Measurements from ENCODE around the gene ZNF684. TPM values are rescaled to one million over a fixed set of nuclear protein-coding genes. Genes with fewer than 3 reads are reported as not detected.
A peak's percentile ranks its signal among the peaks of the same experiment; 100 is the strongest.

The ZNF684 gene
- total and polyA plus RNA-seq, 9 of the 15 experiments (the other 6 are each of a cell fraction or from before 2014, with no cell fraction given): 4.8 to 8.8 (median 5.5) TPM

GRCh38 chr1:40508375-40509341 lies 22.8 kb upstream of the ZNF684 start, which contains the start of gene EXO5:
Gene EXO5, plus strand, starts transcription at chr1:40508767. Its CDS starts 5,778 bp downstream, at chr1:40514545.
- no peaks in the 10 kb centered on the region for H3K9me1 ChIP-seq (ENCODE audit: control insufficient read depth, insufficient read depth, low read length)
- DNase-seq (ENCODE audit: extremely low read depth in 1 of 4, low spot score in 3 of 4) (peak; percentile 46 to 68 (median 50)), FAIRE-seq (no peak), ATAC-seq (peak; percentile 99)
- peaks cover 0 to 13% of the 10 kb centered on the region in 2 experiments; a peak in 2 of 5 replicates for H3K27me3 ChIP-seq (ENCODE audit: control insufficient read depth in 2 of 2, insufficient read depth in 2 of 2, low read length in 2 of 2)
- H3K4me1 ChIP-seq (replicated peaks in 1 of 2; ENCODE audit: control insufficient read depth in 2 of 2, insufficient read depth in 2 of 2, low read length in 2 of 2): peaks cover 0 to 9% of the 10 kb centered on the region in 2 experiments; a peak in 2 of 5 replicates
- peaks cover 8% of the 10 kb centered on the region; the same call in 1 of the 2 replicates for H3K9me3 ChIP-seq (replicated peaks; ENCODE audit: control insufficient read depth, insufficient read depth, low read depth, low read length)
- ChIA-PET CTCF (ENCODE audit: low intra/inter-chr PET ratio) (no interaction called here), POLR2A (interaction anchor here (0.6 to 1.5 kb wide), 6 partner anchors 11 to 160 kb away, joined by 3 to 4 read pairs (median 3); partner anchors contain the start of gene ZNF684)
- WGBS (ENCODE audit: insufficient coverage, low coverage, missing lambda C conversion rate): 36% methylated on average over 65 of the region's 76 CpGs
- BruUV-seq (replicated peaks): TSS peak; percentile 75
- H3K4me3 ChIP-seq: peak within 1 kb of the TSS; percentile 39
- peak within 1 kb of the TSS; percentile 88 for H2AFZ ChIP-seq (ENCODE audit: low read depth, low read length)
- intact Hi-C loops (cut with micrococcal nuclease) (no loop called here), in situ Hi-C loops (cut with MboI) (no loop called here)
- H3K27ac ChIP-seq (ENCODE audit: extremely low read depth, low read depth, low read length): peak within 1 kb of the TSS; percentile 32; the same call in 1 of the 3 replicates
- H3K79me2 ChIP-seq (ENCODE audit: control insufficient read depth, insufficient read depth, low read length): no peaks in the 10 kb centered on the region
- no peaks in the 10 kb centered on the region for H4K20me1 ChIP-seq (replicated peaks; ENCODE audit: control insufficient read depth, insufficient read depth, low read length)
- H3K9ac ChIP-seq (ENCODE audit: insufficient read depth in 1 of 2, low read depth in 2 of 2, low read length in 2 of 2): peak within 1 kb of the TSS; percentile 62 to 81
- no peaks in the 10 kb centered on the region for H3K36me3 ChIP-seq (ENCODE audit: control insufficient read depth, insufficient read depth, low read length)
- peak within 1 kb of the TSS; percentile 70 for H3K4me2 ChIP-seq (ENCODE audit: insufficient read depth, low read length)
- TF ChIP-seq TFAP4 (CRISPR knock-in tag; IDR thresholded peaks at IDR 0.05; ENCODE audit: borderline replicate concordance) (peak; percentile 47), CHD2 (IDR thresholded peaks at IDR 0.05; ENCODE audit: low read depth, low read length) (peak; percentile 72; the same call in 1 of the 2 replicates), NRF1 (conservative IDR thresholded peaks at IDR 0.05 in 1 of 2, IDR thresholded peaks at IDR 0.05 in 1 of 2) (peak; percentile 49 to 55; a peak in 3 of 4 replicates), ZNF384 (IDR thresholded peaks at IDR 0.05; ENCODE audit: low read depth, low read length) (no peak), POLR2G (IDR thresholded peaks at IDR 0.05; ENCODE audit: low read depth, low read length) (peak; percentile 89), E2F6 (IDR thresholded peaks at IDR 0.05; ENCODE audit: borderline replicate concordance in 1 of 2, extremely low read depth in 1 of 2, insufficient read depth in 1 of 2, insufficient read length in 1 of 2, low read depth in 1 of 2, low read length in 1 of 2, poor library complexity in 1 of 2, severe bottlenecking in 1 of 2) (peak; percentile 66 to 67), ZBTB40 (IDR thresholded peaks at IDR 0.05) (no peak), ZBTB40 (CRISPR knock-in tag; IDR thresholded peaks at IDR 0.05) (no peak)

All from K562 (cell line).